K562 (cell line): Measurements from ENCODE around the gene DAO. TPM values are rescaled to one million over a fixed set of nuclear protein-coding genes. Genes with fewer than 3 reads are reported as not detected.

Source experiments
- ATAC-seq: fragments of 200-7000 bp; cut with Tn5 transposase; 3 replicates; pipeline ENCODE4 v1.9.1; 2020; ENCODE audit warnings: moderate library complexity
- BruUV-seq: library from RNA; stranded (reverse); fragments of 400-500 nt; replicated peaks from 2 replicates; lab custom pipeline; 2021; lab: Mats Ljungman, UMichigan
- CTCF ChIA-PET: fragments of 300-600 bp; formaldehyde crosslinking; extraction: SDS; loops from one replicate; lab custom pipeline; 2021; ENCODE audit warnings: low intra/inter-chr PET ratio; lab: Yijun Ruan, JAX
- POLR2A ChIA-PET: fragments of 300-600, 350-650 bp; sonication (Branson Sonifier 250); formaldehyde crosslinking; extraction: SDS; loops from one replicate; lab custom pipeline; 2021; ENCODE audit warnings: antibody characterized with exemption, inconsistent platforms; lab: Yijun Ruan, JAX
- DNase-seq, 4 experiments: peaks; one replicate each; pipeline versions ENCODE4 v3.0.0 to v3.0.0-alpha.2; 2011 to 2018; ENCODE audit warnings: low spot score in 3 of 4, mixed read lengths in 3 of 4; ENCODE audit errors: extremely low read depth in 1 of 4
- FAIRE-seq: peaks from 2 replicates; lab custom pipeline; 2011; peaks lifted over from hg19 to GRCh38; lab: Jason Lieb, UNC
- H2AFZ ChIP-seq: 2 replicates; pipeline ENCODE4 v1.6.0; 2011; ENCODE audit warnings: low read depth, low read length, control low read depth, inconsistent platforms
- H3K27ac ChIP-seq: fragments of 200-600 bp; 3 replicates; pipeline ENCODE4 v1.8.0; 2011; ENCODE audit warnings: low read depth, mild to moderate bottlenecking, control low read depth, inconsistent platforms, low read length, moderate library complexity, mixed read lengths; ENCODE audit errors: extremely low read depth
- H3K27me3 ChIP-seq, 2 experiments: fragments of 300-600 bp in 1 of 2; 2 replicates in 1 of 2; 3 replicates in 1 of 2; pipeline versions ENCODE4 v1.6.0 to v1.8.0; 2011; ENCODE audit warnings: inconsistent platforms in 2 of 2, low read length in 2 of 2, mild to moderate bottlenecking in 1 of 2, mixed read lengths in 1 of 2, moderate library complexity in 1 of 2; ENCODE audit not compliant: control insufficient read depth in 2 of 2, insufficient read depth in 2 of 2
- H3K36me3 ChIP-seq: fragments of 300-600 bp; 3 replicates; pipeline ENCODE4 v1.8.0; 2011; ENCODE audit warnings: mild to moderate bottlenecking, low read length, inconsistent platforms; ENCODE audit not compliant: control insufficient read depth, insufficient read depth
- H3K4me1 ChIP-seq, 2 experiments: fragments of 200-600 bp in 1 of 2; replicated peaks in 1 of 2; 2 replicates in 1 of 2; 3 replicates in 1 of 2; pipeline versions ENCODE4 v1.5.1 to v1.8.0; 2011; ENCODE audit warnings: inconsistent platforms in 2 of 2, low read length in 2 of 2, mild to moderate bottlenecking in 1 of 2, mixed read lengths in 1 of 2, moderate library complexity in 1 of 2; ENCODE audit not compliant: control insufficient read depth in 2 of 2, insufficient read depth in 2 of 2
- H3K4me2 ChIP-seq: 2 replicates; pipeline ENCODE4 v1.6.1; 2011; ENCODE audit warnings: low read length, control low read depth, inconsistent platforms, mixed read lengths; ENCODE audit not compliant: insufficient read depth
- H3K4me3 ChIP-seq: fragments of 200-600 bp; sonication (generic), shearing (Covaris generic); 2 replicates; pipeline ENCODE4 v1.5.1; 2016; ENCODE audit warnings: control low read depth, inconsistent platforms
- H3K79me2 ChIP-seq: fragments of 200-600 bp; 3 replicates; pipeline ENCODE4 v1.8.0; 2011; ENCODE audit warnings: low read length, inconsistent platforms; ENCODE audit not compliant: control insufficient read depth, insufficient read depth
- H3K9ac ChIP-seq, 2 experiments: 2 replicates each; pipeline versions ENCODE4 v1.6.0 to v1.6.1; 2011; ENCODE audit warnings: low read depth in 2 of 2, low read length in 2 of 2, control low read depth in 1 of 2, inconsistent platforms in 1 of 2, mild to moderate bottlenecking in 1 of 2, mixed read lengths in 1 of 2; ENCODE audit not compliant: insufficient read depth in 1 of 2
- H3K9me1 ChIP-seq: one replicate; pipeline ENCODE4 v1.6.0; 2011; ENCODE audit warnings: inconsistent platforms, mild to moderate bottlenecking, low read length, moderate library complexity; ENCODE audit not compliant: control insufficient read depth, insufficient read depth
- H3K9me3 ChIP-seq: replicated peaks from 2 replicates; pipeline ENCODE4 v1.5.1; 2011; ENCODE audit warnings: low read depth, low read length, inconsistent platforms; ENCODE audit not compliant: control insufficient read depth, insufficient read depth
- H4K20me1 ChIP-seq: replicated peaks from 2 replicates; pipeline ENCODE4 v1.6.1; 2011; ENCODE audit warnings: low read length, inconsistent platforms, mixed read lengths; ENCODE audit not compliant: control insufficient read depth, insufficient read depth
- CBX5 ChIP-seq: IDR thresholded peaks from 2 replicates; pipeline ENCODE4 v1.6.1; 2014; ENCODE audit warnings: low read depth, borderline replicate concordance
- E2F6 ChIP-seq, 2 experiments: IDR thresholded peaks; 2 replicates each; pipeline ENCODE4 v1.6.1; 2011; ENCODE audit warnings: borderline replicate concordance in 1 of 2, control low read depth in 1 of 2, low read depth in 1 of 2, low read length in 1 of 2, mild to moderate bottlenecking in 1 of 2, mixed read lengths in 1 of 2, moderate library complexity in 1 of 2; ENCODE audit not compliant: insufficient read depth in 1 of 2, insufficient read length in 1 of 2, poor library complexity in 1 of 2, severe bottlenecking in 1 of 2; ENCODE audit errors: extremely low read depth in 1 of 2
- FOSL1 ChIP-seq: fragments of 200-800 bp; sonication (Bioruptor generic); conservative IDR thresholded peaks from 2 replicates; pipeline ENCODE4 v1.6.1; 2016; ENCODE audit warnings: missing genetic modification characterization, missing compliant biosample characterization
- FOXA3 ChIP-seq, 2 experiments: fragments of 450-650 bp in 1 of 2; sonication (generic) in 1 of 2; formaldehyde crosslinking; IDR thresholded peaks in 1 of 2; conservative IDR thresholded peaks in 1 of 2; 2 replicates each; pipeline versions ENCODE4 v1.4.0 to v1.8.0; 2020 to 2022; ENCODE audit warnings: mild to moderate bottlenecking in 2 of 2, missing genetic modification reagents in 1 of 2
- KLF6 ChIP-seq: fragments of 250-450 bp; sonication (Bioruptor Pico); IDR thresholded peaks from 2 replicates; pipeline ENCODE4 v1.4.0; 2020; ENCODE audit warnings: mild to moderate bottlenecking, moderate library complexity, borderline replicate concordance
- NONO ChIP-seq, 2 experiments: fragments of 200-400 bp in 1 of 2; fragments of 450-650 bp in 1 of 2; formaldehyde crosslinking in 1 of 2; IDR thresholded peaks; 2 replicates each; pipeline ENCODE4 v1.6.1; 2017; ENCODE audit warnings: low read depth in 2 of 2, mild to moderate bottlenecking in 2 of 2, moderate library complexity in 2 of 2, low read length in 1 of 2
- POLR2A ChIP-seq: fragments of 450-650 bp; conservative IDR thresholded peaks from 2 replicates; pipeline ENCODE4 v1.6.1; 2016
- POLR2B ChIP-seq: fragments of 450-650 bp; IDR thresholded peaks from 2 replicates; pipeline ENCODE4 v1.6.1; 2018; ENCODE audit warnings: low read depth; ENCODE audit not compliant: partially characterized antibody
- ZNF197 ChIP-seq: fragments of 200-800 bp; sonication (Bioruptor generic); IDR thresholded peaks from 2 replicates; pipeline ENCODE4 v1.6.1; 2016; ENCODE audit warnings: low read depth, missing genetic modification characterization, missing compliant biosample characterization
- ZNF445 ChIP-seq: fragments of 250-450 bp; sonication (Bioruptor Pico); IDR thresholded peaks from 2 replicates; pipeline ENCODE4 v1.4.0; 2020; ENCODE audit warnings: low read depth, mild to moderate bottlenecking, moderate library complexity
- ZNF551 ChIP-seq: fragments of 250-450 bp; sonication (Bioruptor Pico); IDR thresholded peaks from 2 replicates; pipeline ENCODE4 v1.5.0; 2021; ENCODE audit warnings: mild to moderate bottlenecking, moderate library complexity
- WGBS: fragments of 100-300 bp; shearing (Covaris generic); methylation state at CpG from one replicate; pipeline ENCODE4 v1.1.6; 2016; ENCODE audit warnings: low coverage, mixed read lengths; ENCODE audit not compliant: insufficient coverage; ENCODE audit errors: missing lambda C conversion rate; 5-methylcytosine and 5-hydroxymethylcytosine counted together
- in situ Hi-C: fragments of 300-500 bp; cut with MboI; formaldehyde crosslinking; loops from 4 replicates; pipeline ENCODE4 v1.15.0; 2018; ENCODE audit warnings: inconsistent platforms, mixed read lengths
- intact Hi-C: fragments of 100-400 bp; cut with micrococcal nuclease; formaldehyde crosslinking; loops from 2 replicates; pipeline ENCODE4 v1.14.2; 2022
- polyA plus RNA-seq, 8 experiments: library from polyadenylated mRNA; depleted of rRNA in 4 of 8; stranded (reverse) in 5 of 8; unstranded in 3 of 8; fragments of >200 nt; fragmentation: Nextera tagmentation in 2 of 8; fragmentation: Illumina TruSeq in 1 of 8; extraction: Ambion mirVana in 2 of 8; extraction: Trizol in 1 of 8; gene quantifications; 2 replicates each; pipeline versions ENCODE4 v1.2.1 to v1.2.3, GENCODE V29; 2011 to 2014; ENCODE audit warnings: inconsistent platforms in 1 of 8, missing spikeins in 1 of 8
- total RNA-seq, 7 experiments: library from RNA; depleted of rRNA in 6 of 7; stranded (reverse); fragments of >200 nt in 6 of 7; fragmentation: Illumina TruSeq in 2 of 7; extraction: Trizol in 2 of 7; gene quantifications; 2 replicates each; pipeline versions ENCODE4 v1.2.1 to v1.2.3, GENCODE V29; 2011 to 2021; ENCODE audit warnings: low replicate concordance in 1 of 7
- TF ChIP-seq, protein P1 (sequence below): fragments of 250-450 bp; sonication (Bioruptor Pico); IDR thresholded peaks from 2 replicates; pipeline ENCODE4 v1.8.0; 2022; ENCODE audit warnings: moderate library complexity, mild to moderate bottlenecking, inconsistent platforms
- TF ChIP-seq, protein P2 (sequence below), 2 experiments: fragments of 450-650 bp; IDR thresholded peaks; 2 replicates each; pipeline ENCODE4 v1.6.1; 2016
- TF ChIP-seq, protein P3 (sequence below): sonication (generic); formaldehyde crosslinking; IDR thresholded peaks from 2 replicates; pipeline ENCODE4 v1.8.0; 2022; ENCODE audit warnings: mild to moderate bottlenecking, missing genetic modification reagents

The DAO gene
- total and polyA plus RNA-seq, 9 of the 15 experiments (the other 6 are each of a cell fraction or from before 2014, with no cell fraction given) = not detected

DNA sequence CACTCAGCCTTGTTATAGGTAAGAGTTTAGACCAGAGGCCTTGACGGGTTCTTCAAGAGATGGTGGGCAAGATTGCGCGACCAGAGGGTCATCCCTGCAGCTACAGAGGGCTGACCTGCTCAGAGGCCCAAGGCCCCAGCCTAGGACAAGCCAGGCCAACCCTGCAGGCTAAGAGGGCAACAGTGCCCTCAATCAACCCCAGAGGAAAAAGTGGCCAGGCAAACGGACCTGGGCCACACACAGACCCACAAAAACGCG lies 23.8 kb upstream of the DAO start:
- FAIRE-seq (no peak), ATAC-seq (peak; percentile 55), DNase-seq (no peak)
- Histone ChIP-seq H2AFZ (no peak overlapping the region; the same call in 1 of the 2 replicates), H3K9ac (peak overlapping the region; percentile 65 to 92; a peak in 3 of 4 replicates), H4K20me1 (0 out of 2 replicates have a peak, but pooled peaks cover 13% of the 10 kb centered on the region), H3K36me3 (no peaks in the 10 kb centered on the region; the same call in 2 of the 3 replicates), H3K27ac (peak overlapping the region; percentile 67; the same call in 2 of the 3 replicates), H3K9me1 (no peaks in the 10 kb centered on the region), H3K4me2 (peak overlapping the region; percentile 75), H3K27me3 (peaks cover 0 to 6% of the 10 kb centered on the region in 2 experiments; a peak in 1 of 5 replicates), H3K4me1 (peaks cover 33 to 44% of the 10 kb centered on the region in 2 experiments), H3K79me2 (peaks cover 11% of the 10 kb centered on the region; the same call in 2 of the 3 replicates), H3K4me3 (peak overlapping the region; percentile 46; the same call in 1 of the 2 replicates), H3K9me3 (no peaks in the 10 kb centered on the region; the same call in 1 of the 2 replicates)
- no TSS peak for BruUV-seq
- CTCF ChIA-PET = no interaction called here
- in situ Hi-C loops (no loop called here), intact Hi-C loops (loop anchor here (5.0 to 10.0 kb wide), 3 partner anchors 34 to 731 kb away; partner anchors contain the start of genes ISCU, SART3 and WSCD2)
- 32% methylated on average over 4 of the region's 6 CpGs for WGBS
- POLR2A ChIA-PET = no interaction called here
- TF ChIP-seq POLR2B = no peak
- TF ChIP-seq, protein P1, sequence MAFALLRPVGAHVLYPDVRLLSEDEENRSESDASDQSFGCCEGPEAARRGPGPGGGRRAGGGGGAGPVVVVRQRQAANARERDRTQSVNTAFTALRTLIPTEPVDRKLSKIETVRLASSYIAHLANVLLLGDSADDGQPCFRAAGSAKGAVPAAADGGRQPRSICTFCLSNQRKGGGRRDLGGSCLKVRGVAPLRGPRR (CRISPR knock-in tag) = no peak
- TF ChIP-seq, protein P2, sequence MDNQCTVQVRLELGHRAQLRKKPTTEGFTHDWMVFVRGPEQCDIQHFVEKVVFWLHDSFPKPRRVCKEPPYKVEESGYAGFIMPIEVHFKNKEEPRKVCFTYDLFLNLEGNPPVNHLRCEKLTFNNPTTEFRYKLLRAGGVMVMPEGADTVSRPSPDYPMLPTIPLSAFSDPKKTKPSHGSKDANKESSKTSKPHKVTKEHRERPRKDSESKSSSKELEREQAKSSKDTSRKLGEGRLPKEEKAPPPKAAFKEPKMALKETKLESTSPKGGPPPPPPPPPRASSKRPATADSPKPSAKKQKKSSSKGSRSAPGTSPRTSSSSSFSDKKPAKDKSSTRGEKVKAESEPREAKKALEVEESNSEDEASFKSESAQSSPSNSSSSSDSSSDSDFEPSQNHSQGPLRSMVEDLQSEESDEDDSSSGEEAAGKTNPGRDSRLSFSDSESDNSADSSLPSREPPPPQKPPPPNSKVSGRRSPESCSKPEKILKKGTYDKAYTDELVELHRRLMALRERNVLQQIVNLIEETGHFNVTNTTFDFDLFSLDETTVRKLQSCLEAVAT (IDR thresholded peaks at IDR 0.05) = peak in 1 of 2 experiments; percentile 5; a peak in 1 of 4 replicates
- 0 out of 2 replicates have a peak, but pooled peaks have one; percentile 3 for TF ChIP-seq ZNF197 (CRISPR knock-in tag)
- TF ChIP-seq KLF6 (CRISPR knock-in tag) = no peak
- 0 out of 2 replicates have a peak, but pooled peaks have one; percentile 27 for TF ChIP-seq FOSL1 (tag)
- TF ChIP-seq ZNF445 = no peak
- TF ChIP-seq FOXA3 (CRISPR knock-in tag; conservative IDR thresholded peaks at IDR 0.05 in 1 of 2, IDR thresholded peaks at IDR 0.05 in 1 of 2) = peak in 1 of 2 experiments; percentile 14; a peak in 1 of 4 replicates
- TF ChIP-seq ZNF551 (CRISPR knock-in tag) = no peak
- no peak for TF ChIP-seq E2F6 (IDR thresholded peaks at IDR 0.05; ENCODE audit: borderline replicate concordance in 1 of 2, extremely low read depth in 1 of 2, insufficient read depth in 1 of 2, insufficient read length in 1 of 2, low read depth in 1 of 2, low read length in 1 of 2, poor library complexity in 1 of 2, severe bottlenecking in 1 of 2)
- TF ChIP-seq POLR2A = no peak
- TF ChIP-seq NONO (IDR thresholded peaks at IDR 0.05; ENCODE audit: low read depth in 2 of 2, low read length in 1 of 2) = 0 out of 4 replicates have a peak, but pooled peaks of 1 of the 2 experiments have one; percentile 2
- TF ChIP-seq, protein P3, sequence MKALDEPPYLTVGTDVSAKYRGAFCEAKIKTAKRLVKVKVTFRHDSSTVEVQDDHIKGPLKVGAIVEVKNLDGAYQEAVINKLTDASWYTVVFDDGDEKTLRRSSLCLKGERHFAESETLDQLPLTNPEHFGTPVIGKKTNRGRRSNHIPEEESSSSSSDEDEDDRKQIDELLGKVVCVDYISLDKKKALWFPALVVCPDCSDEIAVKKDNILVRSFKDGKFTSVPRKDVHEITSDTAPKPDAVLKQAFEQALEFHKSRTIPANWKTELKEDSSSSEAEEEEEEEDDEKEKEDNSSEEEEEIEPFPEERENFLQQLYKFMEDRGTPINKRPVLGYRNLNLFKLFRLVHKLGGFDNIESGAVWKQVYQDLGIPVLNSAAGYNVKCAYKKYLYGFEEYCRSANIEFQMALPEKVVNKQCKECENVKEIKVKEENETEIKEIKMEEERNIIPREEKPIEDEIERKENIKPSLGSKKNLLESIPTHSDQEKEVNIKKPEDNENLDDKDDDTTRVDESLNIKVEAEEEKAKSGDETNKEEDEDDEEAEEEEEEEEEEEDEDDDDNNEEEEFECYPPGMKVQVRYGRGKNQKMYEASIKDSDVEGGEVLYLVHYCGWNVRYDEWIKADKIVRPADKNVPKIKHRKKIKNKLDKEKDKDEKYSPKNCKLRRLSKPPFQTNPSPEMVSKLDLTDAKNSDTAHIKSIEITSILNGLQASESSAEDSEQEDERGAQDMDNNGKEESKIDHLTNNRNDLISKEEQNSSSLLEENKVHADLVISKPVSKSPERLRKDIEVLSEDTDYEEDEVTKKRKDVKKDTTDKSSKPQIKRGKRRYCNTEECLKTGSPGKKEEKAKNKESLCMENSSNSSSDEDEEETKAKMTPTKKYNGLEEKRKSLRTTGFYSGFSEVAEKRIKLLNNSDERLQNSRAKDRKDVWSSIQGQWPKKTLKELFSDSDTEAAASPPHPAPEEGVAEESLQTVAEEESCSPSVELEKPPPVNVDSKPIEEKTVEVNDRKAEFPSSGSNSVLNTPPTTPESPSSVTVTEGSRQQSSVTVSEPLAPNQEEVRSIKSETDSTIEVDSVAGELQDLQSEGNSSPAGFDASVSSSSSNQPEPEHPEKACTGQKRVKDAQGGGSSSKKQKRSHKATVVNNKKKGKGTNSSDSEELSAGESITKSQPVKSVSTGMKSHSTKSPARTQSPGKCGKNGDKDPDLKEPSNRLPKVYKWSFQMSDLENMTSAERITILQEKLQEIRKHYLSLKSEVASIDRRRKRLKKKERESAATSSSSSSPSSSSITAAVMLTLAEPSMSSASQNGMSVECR = 0 out of 2 replicates have a peak, but pooled peaks have one; percentile 46
- TF ChIP-seq CBX5 = no peak
